Activated B cell treated with CpG ODN at 0.5 μM for 24 hours (primary cell): ENCODE measurements around the gene PHTF1. TPM values are rescaled to one million over a fixed set of nuclear protein-coding genes. Genes with fewer than 3 reads are reported as not detected.

Source experiments
- ATAC-seq: fragments of 200-7000 bp; cut with Tn5 transposase; one replicate; pipeline ENCODE4 v1.10.0; 2021; ENCODE audit warnings: low read depth, mild to moderate bottlenecking, moderate library complexity
- CTCF ChIA-PET: fragments of 350-600 bp; sonication (Branson Sonifier 250); formaldehyde crosslinking; loops from one replicate; lab custom pipeline; 2021; ENCODE audit warnings: antibody characterized with exemption; lab: Charles Lee
- POLR2A ChIA-PET: fragments of 350-600 bp; sonication (Branson Sonifier 250); formaldehyde crosslinking; loops from one replicate; lab custom pipeline; 2021; ENCODE audit warnings: antibody characterized with exemption; lab: Charles Lee
- DNase-seq: peaks from one replicate; pipeline ENCODE4 v3.0.0; 2022
- H3K27ac Mint-ChIP-seq: one replicate; pipeline ENCODE4 v1.8.0; 2020; ENCODE audit warnings: mixed read lengths
- H3K27me3 Mint-ChIP-seq: one replicate; pipeline ENCODE4 v1.8.0; 2021; ENCODE audit warnings: mixed read lengths
- H3K36me3 Mint-ChIP-seq: one replicate; pipeline ENCODE4 v1.8.0; 2021; ENCODE audit warnings: low read depth, mixed read lengths
- H3K4me1 Mint-ChIP-seq: one replicate; pipeline ENCODE4 v1.8.0; 2021; ENCODE audit warnings: mixed read lengths
- H3K4me3 Mint-ChIP-seq: one replicate; pipeline ENCODE4 v1.8.0; 2020; ENCODE audit warnings: mild to moderate bottlenecking, mixed read lengths
- H3K9me3 Mint-ChIP-seq: one replicate; pipeline ENCODE4 v1.8.0; 2020; ENCODE audit warnings: mixed read lengths
- CTCF ChIP-seq: fragments of 200-600 bp; IDR thresholded peaks from one replicate; pipeline ENCODE4 v1.8.0; 2022; ENCODE audit warnings: antibody characterized with exemption, mild to moderate bottlenecking
- intact Hi-C: fragments of 100-400 bp; cut with micrococcal nuclease; formaldehyde crosslinking; loops from one replicate; pipeline ENCODE4 v1.15.1; 2024
- total RNA-seq: library from RNA; stranded (reverse); gene quantifications from 2 replicates; pipeline ENCODE4 v1.2.3, GENCODE V29; 2022

Gene PHTF1
- total RNA-seq, 1 donor from 2014 or later = 25.0 TPM

GRCh38 chr1:113768916-113769600, 9.8 kb upstream of the PHTF1 start:
- Mint-ChIP-seq H3K36me3 (peaks cover 66% of the 10 kb centered on the region), H3K27ac (peak overlapping the region; percentile 62), H3K4me1 (peaks cover 12% of the 10 kb centered on the region), H3K9me3 (no peaks in the 10 kb centered on the region), H3K4me3 (no peak overlapping the region), H3K27me3 (no peaks in the 10 kb centered on the region)
- ChIA-PET POLR2A (interaction anchor here (0.6 kb wide), 2 partner anchors 9 kb away, joined by 5 to 12 read pairs; partner anchors contain the start of gene PHTF1), CTCF (no interaction called here)
- no peak for DNase-seq
- no peak for TF ChIP-seq CTCF
- intact Hi-C loops = loop anchor here (2.0 kb wide), 1 partner anchor 14 kb away; no protein-coding TSS in a partner anchor
- no peak for ATAC-seq

GRCh38 chr1:113765306-113766230, 6.3 kb upstream of the PHTF1 start:
- ChIA-PET CTCF (no interaction called here), POLR2A (interaction anchor here (0.6 kb wide), 1 partner anchor 7 kb away, joined by 4 read pairs; no protein-coding TSS in a partner anchor)
- DNase-seq (no peak), ATAC-seq (no peak)
- Mint-ChIP-seq H3K4me1 (peaks cover 12% of the 10 kb centered on the region), H3K27ac (no peak overlapping the region), H3K27me3 (no peaks in the 10 kb centered on the region), H3K4me3 (no peak overlapping the region), H3K36me3 (peaks cover 62% of the 10 kb centered on the region), H3K9me3 (no peaks in the 10 kb centered on the region)
- TF ChIP-seq CTCF = no peak
- intact Hi-C loops = no loop called here

- ATAC-seq (no peak), DNase-seq (no peak)
- ChIA-PET POLR2A (interaction anchor here (1.3 kb wide), 1 partner anchor 49 kb away, joined by 3 read pairs; the partner anchor contains the start of gene RSBN1), CTCF (no interaction called here)
- Mint-ChIP-seq H3K36me3 (peaks cover 59% of the 10 kb centered on the region), H3K27me3 (no peaks in the 10 kb centered on the region), H3K27ac (no peak overlapping the region), H3K4me1 (peaks cover 8% of the 10 kb centered on the region), H3K4me3 (no peak overlapping the region), H3K9me3 (no peaks in the 10 kb centered on the region)
- no peak for TF ChIP-seq CTCF
- intact Hi-C loops = no loop called here
These were observed 4.4 kb upstream of the PHTF1 start for GRCh38 chr1:113763661-113764060.

GRCh38 chr1:113761937-113762336, 2.7 kb upstream of the PHTF1 start:
- Mint-ChIP-seq H3K4me3 (no peak overlapping the region), H3K9me3 (no peaks in the 10 kb centered on the region), H3K27ac (peak overlapping the region; percentile 12), H3K36me3 (peaks cover 45% of the 10 kb centered on the region), H3K27me3 (no peaks in the 10 kb centered on the region), H3K4me1 (peaks cover 15% of the 10 kb centered on the region)
- ATAC-seq = no peak
- intact Hi-C loops = no loop called here
- no peak for TF ChIP-seq CTCF
- ChIA-PET POLR2A (interaction anchor here (0.5 to 1.4 kb wide), 2 partner anchors 50 to 98 kb away, joined by 5 to 6 read pairs; partner anchors contain the start of gene RSBN1), CTCF (no interaction called here)
- DNase-seq = no peak
